IMR-90 (cell line): Measurements from ENCODE around the gene SYNGR3. TPM values are rescaled to one million over a fixed set of nuclear protein-coding genes. Genes with fewer than 3 reads are reported as not detected.
A peak's percentile ranks its signal among the peaks of the same experiment; 100 is the strongest.

Experiments
- ATAC-seq: fragments of 200-7000 bp; cut with Tn5 transposase; 2 replicates; pipeline ENCODE4 v1.9.1; 2020; ENCODE audit warnings: low read depth, mild to moderate bottlenecking, moderate library complexity
- BruUV-seq: library from RNA; stranded (reverse); fragments of 400-500 nt; replicated peaks from 2 replicates; lab custom pipeline; 2021; lab: Mats Ljungman, UMichigan
- CTCF ChIA-PET: fragments of 300-600 bp; formaldehyde crosslinking; extraction: SDS; loops from one replicate; lab custom pipeline; 2021; ENCODE audit warnings: antibody characterized with exemption; lab: Yijun Ruan, JAX
- POLR2A ChIA-PET: fragments of 300-600 bp; sonication (Branson Sonifier 250); formaldehyde crosslinking; loops from one replicate; lab custom pipeline; 2022; ENCODE audit warnings: antibody characterized with exemption; ENCODE audit not compliant: unreplicated experiment; lab: Charles Lee
- DNase-seq: peaks from one replicate; pipeline ENCODE4 v3.0.0; 2013
- H2AFZ ChIP-seq: replicated peaks from 2 replicates; pipeline ENCODE3; 2013; ENCODE audit warnings: low read length, mild to moderate bottlenecking; ENCODE audit not compliant: poor library complexity
- H2AK5ac ChIP-seq: 2 replicates; pipeline ENCODE4 v1.6.1; 2013; ENCODE audit warnings: low read depth, low read length, inconsistent platforms
- H2AK9ac ChIP-seq: replicated peaks from 2 replicates; pipeline ENCODE3; 2013; ENCODE audit warnings: mild to moderate bottlenecking, low read depth, low read length, moderate library complexity; ENCODE audit not compliant: poor library complexity
- H2BK120ac ChIP-seq: 2 replicates; pipeline ENCODE4 v1.6.1; 2013; ENCODE audit warnings: low read depth, low read length, inconsistent platforms
- H2BK15ac ChIP-seq: 3 replicates; pipeline ENCODE4 v1.6.1; 2013; ENCODE audit warnings: low read depth, low read length, inconsistent platforms
- H2BK20ac ChIP-seq: 2 replicates; pipeline ENCODE4 v1.6.1; 2013; ENCODE audit warnings: low read depth, mild to moderate bottlenecking, inconsistent platforms, low read length, moderate library complexity
- H2BK5ac ChIP-seq: 2 replicates; pipeline ENCODE4 v1.6.1; 2013; ENCODE audit warnings: mild to moderate bottlenecking, low read depth, low read length, inconsistent platforms; ENCODE audit not compliant: poor library complexity, severe bottlenecking
- H3K14ac ChIP-seq: replicated peaks from 2 replicates; pipeline ENCODE4 v1.6.1; 2013; ENCODE audit warnings: low read depth, low read length, inconsistent platforms
- H3K18ac ChIP-seq: 2 replicates; pipeline ENCODE4 v1.6.1; 2013; ENCODE audit warnings: low read depth, low read length, control low read depth
- H3K23ac ChIP-seq: 2 replicates; pipeline ENCODE4 v1.6.1; 2013; ENCODE audit warnings: low read depth, low read length, inconsistent platforms
- H3K27ac ChIP-seq: 2 replicates; pipeline ENCODE4 v1.5.1; 2013; ENCODE audit warnings: mild to moderate bottlenecking, control low read depth, low read length; ENCODE audit not compliant: insufficient read depth
- H3K27me3 ChIP-seq: 2 replicates; pipeline ENCODE4 v1.6.1; 2013; ENCODE audit warnings: low read length; ENCODE audit not compliant: control insufficient read depth, insufficient read depth
- H3K36me3 ChIP-seq: 2 replicates; pipeline ENCODE4 v1.6.1; 2013; ENCODE audit warnings: low read length, mixed read lengths; ENCODE audit not compliant: control insufficient read depth, insufficient read depth
- H3K4ac ChIP-seq: 2 replicates; pipeline ENCODE4 v1.6.1; 2013; ENCODE audit warnings: low read depth, low read length, inconsistent platforms
- H3K4me1 ChIP-seq: 2 replicates; pipeline ENCODE4 v1.6.1; 2013; ENCODE audit warnings: low read length, mixed read lengths; ENCODE audit not compliant: control insufficient read depth, insufficient read depth
- H3K4me2 ChIP-seq: 2 replicates; pipeline ENCODE4 v1.6.1; 2013; ENCODE audit warnings: low read depth, mild to moderate bottlenecking, control low read depth, low read length, moderate library complexity
- H3K4me3 ChIP-seq: 2 replicates; pipeline ENCODE4 v1.5.1; 2013; ENCODE audit warnings: low read depth, mild to moderate bottlenecking, control low read depth, low read length, moderate library complexity; ENCODE audit not compliant: insufficient read depth
- H3K56ac ChIP-seq: 2 replicates; pipeline ENCODE4 v1.6.1; 2013; ENCODE audit warnings: low read length, inconsistent platforms; ENCODE audit not compliant: insufficient read depth; ENCODE audit errors: extremely low read depth
- H3K79me1 ChIP-seq, 2 experiments: 2 replicates each; pipeline ENCODE4 v1.6.1; 2013; ENCODE audit warnings: low read length in 2 of 2, inconsistent platforms in 1 of 2, low read depth in 1 of 2
- H3K9ac ChIP-seq: 2 replicates; pipeline ENCODE4 v1.6.1; 2013; ENCODE audit warnings: low read depth, low read length, control low read depth
- H3K9me1 ChIP-seq: 2 replicates; pipeline ENCODE4 v1.6.1; 2013; ENCODE audit warnings: low read length, inconsistent platforms; ENCODE audit not compliant: insufficient read depth
- H3K9me3 ChIP-seq: 2 replicates; pipeline ENCODE4 v1.6.1; 2013; ENCODE audit warnings: low read length; ENCODE audit not compliant: control insufficient read depth, insufficient read depth
- H4K20me1 ChIP-seq: 2 replicates; pipeline ENCODE4 v1.6.1; 2013; ENCODE audit warnings: low read length, inconsistent platforms; ENCODE audit not compliant: insufficient read depth
- H4K5ac ChIP-seq: 2 replicates; pipeline ENCODE4 v1.6.1; 2013; ENCODE audit warnings: mild to moderate bottlenecking, low read depth, low read length, control low read depth
- H4K8ac ChIP-seq, 2 experiments: 2 replicates each; pipeline ENCODE4 v1.6.1; 2013; ENCODE audit warnings: low read depth in 2 of 2, low read length in 2 of 2, control low read depth in 1 of 2, inconsistent platforms in 1 of 2
- H4K91ac ChIP-seq: 2 replicates; pipeline ENCODE4 v1.6.1; 2013; ENCODE audit warnings: low read depth, low read length, inconsistent platforms; ENCODE audit not compliant: insufficient read depth
- FOS ChIP-seq: fragments of 150-350 bp; IDR thresholded peaks from 2 replicates; pipeline ENCODE4 v1.6.1; 2016; ENCODE audit warnings: low read depth, low read length
- MAFK ChIP-seq: IDR thresholded peaks from 2 replicates; pipeline ENCODE4 v1.6.1; 2012; ENCODE audit warnings: low read depth, low read length, improper control_type of control experiment
- NFE2L2 ChIP-seq: fragments of 150-350 bp; IDR thresholded peaks from 2 replicates; pipeline ENCODE4 v1.6.1; 2016; ENCODE audit warnings: low read depth, mild to moderate bottlenecking, low read length
- RCOR1 ChIP-seq: IDR thresholded peaks from 2 replicates; pipeline ENCODE4 v1.6.1; 2012; ENCODE audit warnings: mild to moderate bottlenecking, low read length, improper control_type of control experiment; ENCODE audit not compliant: insufficient replicate concordance
- SMC3 ChIP-seq: fragments of 150-350 bp; IDR thresholded peaks from 2 replicates; pipeline ENCODE4 v1.6.1; 2016; ENCODE audit warnings: low read depth, mild to moderate bottlenecking, antibody characterized with exemption, low read length, moderate library complexity
- WGBS, 2 experiments: methylation state at CpG; one replicate each; pipeline versions ENCODE4 v1.1.5 to v1.1.7; 2013; ENCODE audit warnings: missing lambda C conversion rate in 2 of 2; ENCODE audit not compliant: insufficient read length in 1 of 2; ENCODE audit errors: extremely low coverage in 2 of 2; 5-methylcytosine and 5-hydroxymethylcytosine counted together
- dilution Hi-C: fragments of 300-500 bp; cut with HindIII; formaldehyde crosslinking; loops from one replicate; pipeline ENCODE4 v1.14.3; 2018; ENCODE audit warnings: low sequenced_read_pairs; ENCODE audit not compliant: unreplicated experiment
- in situ Hi-C: fragments of 300-500 bp; cut with MboI; formaldehyde crosslinking; loops from 3 replicates; pipeline ENCODE4 v1.14.3; 2019; ENCODE audit warnings: low sequenced_read_pairs, inconsistent platforms, mixed read lengths
- intact Hi-C: fragments of 100-400 bp; cut with micrococcal nuclease; formaldehyde crosslinking; loops from 2 replicates; pipeline ENCODE4 v1.10.0; 2022
- polyA plus RNA-seq, 3 experiments: library from polyadenylated mRNA; depleted of rRNA; stranded (reverse); fragments of >200 nt; gene quantifications; 2 replicates each; pipeline ENCODE4 v1.2.3, GENCODE V29; 2012; ENCODE audit warnings: low replicate concordance in 1 of 3
- total RNA-seq: library from RNA; depleted of rRNA; stranded (reverse); fragments of >200 nt; gene quantifications from 2 replicates; pipeline ENCODE4 v1.2.3, GENCODE V29; 2012
- TF ChIP-seq, protein P1 (sequence below): fragments of 150-350 bp; IDR thresholded peaks from 2 replicates; pipeline ENCODE4 v1.6.1; 2017; ENCODE audit warnings: mild to moderate bottlenecking, antibody characterized with exemption, low read length, low read depth

The SYNGR3 gene
- total and polyA plus RNA-seq, 2 of the 4 experiments (the other 2 are of a cell fraction) = 1.8 to 5.8 TPM

GRCh38 chr16:1984347-1985225, 5.2 kb upstream of the SYNGR3 start:
- TF ChIP-seq FOS = no peak
- no peak for TF ChIP-seq RCOR1
- no peak for TF ChIP-seq NFE2L2
- TF ChIP-seq, protein P1, sequence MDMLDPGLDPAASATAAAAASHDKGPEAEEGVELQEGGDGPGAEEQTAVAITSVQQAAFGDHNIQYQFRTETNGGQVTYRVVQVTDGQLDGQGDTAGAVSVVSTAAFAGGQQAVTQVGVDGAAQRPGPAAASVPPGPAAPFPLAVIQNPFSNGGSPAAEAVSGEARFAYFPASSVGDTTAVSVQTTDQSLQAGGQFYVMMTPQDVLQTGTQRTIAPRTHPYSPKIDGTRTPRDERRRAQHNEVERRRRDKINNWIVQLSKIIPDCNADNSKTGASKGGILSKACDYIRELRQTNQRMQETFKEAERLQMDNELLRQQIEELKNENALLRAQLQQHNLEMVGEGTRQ = no peak
- no peak for TF ChIP-seq MAFK
- no peak for TF ChIP-seq SMC3
- Histone ChIP-seq H4K8ac (peak overlapping the region; percentile 29 to 53; a peak in 3 of 4 replicates), H3K27me3 (peaks cover 37% of the 10 kb centered on the region), H3K27ac (peak overlapping the region; percentile 30), H3K79me1 (peaks cover 21 to 29% of the 10 kb centered on the region in 2 experiments), H3K4me3 (peak overlapping the region; percentile 76), H2AFZ (peak overlapping the region; percentile 94), H3K9me1 (peaks cover 9% of the 10 kb centered on the region), H2BK20ac (no peak overlapping the region), H3K9me3 (no peaks in the 10 kb centered on the region), H2BK120ac (no peak overlapping the region), H3K18ac (no peak overlapping the region), H2BK15ac (no peak overlapping the region), H3K4me2 (peak overlapping the region; percentile 89), H4K5ac (peak overlapping the region; percentile 22; the same call in 1 of the 2 replicates), H2AK5ac (peak overlapping the region; percentile 5; the same call in 1 of the 2 replicates), H3K4me1 (peaks cover 8% of the 10 kb centered on the region), H3K9ac (peak overlapping the region; percentile 71), H3K4ac (peak overlapping the region; percentile 30), H3K56ac (peak overlapping the region; percentile 65), H3K36me3 (peaks cover 13% of the 10 kb centered on the region), H2AK9ac (peak overlapping the region; percentile 95), H3K14ac (peak overlapping the region; percentile 85), H2BK5ac (peak overlapping the region; percentile 14), H4K20me1 (no peaks in the 10 kb centered on the region; the same call in none of the 2 replicates), H4K91ac (peak overlapping the region; percentile 28), H3K23ac (peak overlapping the region; percentile 89)
- dilution Hi-C loops (no loop called here), intact Hi-C loops (no loop called here), in situ Hi-C loops (no loop called here)
- CTCF ChIA-PET = interaction anchor here (0.8 kb wide), 1 partner anchor 20 kb away, joined by 3 read pairs; no protein-coding TSS in a partner anchor
- POLR2A ChIA-PET = interaction anchor here (0.6 kb wide), 1 partner anchor 49 kb away, joined by 5 read pairs; no protein-coding TSS in a partner anchor
- BruUV-seq = no TSS peak
- ATAC-seq (peak; percentile 15), DNase-seq (peak; percentile 13)
- 7% methylated on average over 26 of the region's 58 CpGs; no CpG with 5 or more reads in 1 of the 2 experiments for WGBS, 2 experiments
